ENCODE results near the gene UBE2O.

Gene UBE2O

GRCh38 chr17:76452660-76453430, at the start of gene UBE2O:
UBE2O (minus strand) TSS chr17:76453152; CDS start chr17:76453141, 11 bp downstream.
- peak within 1 kb of the TSS; percentile 91 for H3K27ac ChIP-seq
- TF ChIP-seq, protein P1, sequence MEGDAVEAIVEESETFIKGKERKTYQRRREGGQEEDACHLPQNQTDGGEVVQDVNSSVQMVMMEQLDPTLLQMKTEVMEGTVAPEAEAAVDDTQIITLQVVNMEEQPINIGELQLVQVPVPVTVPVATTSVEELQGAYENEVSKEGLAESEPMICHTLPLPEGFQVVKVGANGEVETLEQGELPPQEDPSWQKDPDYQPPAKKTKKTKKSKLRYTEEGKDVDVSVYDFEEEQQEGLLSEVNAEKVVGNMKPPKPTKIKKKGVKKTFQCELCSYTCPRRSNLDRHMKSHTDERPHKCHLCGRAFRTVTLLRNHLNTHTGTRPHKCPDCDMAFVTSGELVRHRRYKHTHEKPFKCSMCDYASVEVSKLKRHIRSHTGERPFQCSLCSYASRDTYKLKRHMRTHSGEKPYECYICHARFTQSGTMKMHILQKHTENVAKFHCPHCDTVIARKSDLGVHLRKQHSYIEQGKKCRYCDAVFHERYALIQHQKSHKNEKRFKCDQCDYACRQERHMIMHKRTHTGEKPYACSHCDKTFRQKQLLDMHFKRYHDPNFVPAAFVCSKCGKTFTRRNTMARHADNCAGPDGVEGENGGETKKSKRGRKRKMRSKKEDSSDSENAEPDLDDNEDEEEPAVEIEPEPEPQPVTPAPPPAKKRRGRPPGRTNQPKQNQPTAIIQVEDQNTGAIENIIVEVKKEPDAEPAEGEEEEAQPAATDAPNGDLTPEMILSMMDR (conservative IDR thresholded peaks at IDR 0.05) = peak; percentile 73

DNA sequence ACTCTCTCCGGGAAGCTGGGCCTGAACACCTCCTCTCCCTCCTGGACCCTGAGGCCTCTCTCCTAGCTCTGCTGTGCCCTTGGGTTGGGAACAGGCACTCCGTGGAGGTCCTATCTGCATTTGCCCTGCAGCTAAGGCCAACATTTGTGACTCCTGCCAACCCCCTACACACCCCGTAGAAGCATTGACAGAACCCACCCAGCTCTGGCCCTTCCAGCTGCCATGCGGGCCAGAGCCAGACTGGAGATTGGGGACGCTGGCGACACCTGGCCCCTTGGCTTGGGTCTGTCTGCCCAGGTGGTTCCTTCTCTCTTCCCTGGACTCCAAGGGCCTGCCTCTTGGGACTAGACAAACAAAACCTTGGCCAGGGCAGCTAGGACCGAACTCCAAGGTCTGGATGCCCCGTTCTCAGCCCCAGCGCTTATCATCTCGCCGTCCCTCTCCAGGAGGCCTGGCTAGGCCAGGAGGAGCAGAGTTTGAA, 48.9 kb upstream of the UBE2O start:
- TF ChIP-seq, protein P1 (conservative IDR thresholded peaks at IDR 0.05) = no peak
- peak overlapping the region; percentile 63; the same call in 1 of the 2 replicates for H3K27ac ChIP-seq

GRCh38 chr17:76501018-76501826, 48.3 kb upstream of the UBE2O start, which contains the start of gene RHBDF2:
RHBDF2 (minus strand) TSS chr17:76501423; CDS start chr17:76481524, 19,899 bp downstream.
- peak within 1 kb of the TSS; percentile 63 for H3K27ac ChIP-seq
- TF ChIP-seq, protein P1 (conservative IDR thresholded peaks at IDR 0.05) = no peak

DNA sequence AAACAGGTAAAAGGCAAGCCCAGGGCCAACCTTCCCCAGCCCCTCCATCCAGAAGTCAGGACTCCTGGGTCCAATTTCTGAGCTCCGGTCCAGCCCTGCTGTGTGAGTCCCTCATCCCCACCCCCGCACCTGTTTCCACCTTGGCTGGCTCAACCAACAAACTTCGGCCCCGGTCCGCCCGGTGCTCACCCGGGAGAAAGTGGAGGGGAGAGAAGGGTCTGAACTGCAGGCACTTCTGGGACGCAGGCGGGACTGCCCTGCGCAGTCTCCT, 47.7 kb upstream of the UBE2O start:
- TF ChIP-seq, protein P1 (conservative IDR thresholded peaks at IDR 0.05) = no peak
- peak overlapping the region; percentile 63 for H3K27ac ChIP-seq

DNA sequence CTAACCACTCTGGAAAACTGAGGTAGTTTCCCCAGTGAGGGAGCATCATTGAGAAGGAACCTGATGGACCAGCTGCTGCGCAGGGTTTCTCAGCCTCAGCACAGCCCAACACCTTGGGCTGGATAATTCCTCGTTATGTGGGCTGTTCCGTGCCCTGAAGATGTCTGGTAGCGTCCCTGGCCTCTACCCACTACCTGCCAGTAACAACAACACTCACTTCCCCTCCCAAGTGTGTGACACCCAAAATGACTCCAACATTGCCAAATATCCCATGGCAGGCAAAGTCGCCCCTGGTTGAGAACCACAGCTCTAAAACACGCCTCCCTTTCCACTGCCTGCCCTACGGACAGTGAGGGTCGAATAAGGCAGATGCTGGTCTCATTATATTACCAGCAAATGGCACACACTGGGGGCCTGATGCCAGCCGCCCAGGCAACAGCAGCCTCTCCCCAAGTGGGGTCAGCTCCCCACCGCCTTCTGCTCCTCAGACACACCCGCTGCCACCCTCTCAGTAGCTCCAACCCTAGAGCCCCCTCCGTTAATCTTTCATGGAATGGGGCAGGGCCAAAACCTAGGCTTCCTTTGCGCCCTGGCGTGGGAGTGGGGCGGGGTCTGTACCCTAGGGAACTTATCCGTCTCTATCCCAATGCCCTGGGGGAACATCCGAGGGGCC, 47.3 kb upstream of the UBE2O start:
- peak overlapping the region; percentile 63; the same call in 1 of the 2 replicates for H3K27ac ChIP-seq
- TF ChIP-seq, protein P1 (conservative IDR thresholded peaks at IDR 0.05) = no peak

- no peak overlapping the region for H3K27ac ChIP-seq
Measured at GRCh38 chr17:76499267-76499667, 46.3 kb upstream of the UBE2O start.

More at GRCh38 chr17:76499267-76499667, 46.3 kb upstream of the UBE2O start:
- TF ChIP-seq, protein P1 (conservative IDR thresholded peaks at IDR 0.05) = no peak
